SK-N-SH (cell line): ENCODE results near the gene C9orf72.

Source experiments
- CTCF ChIP-seq: fragments of 200-600 bp; sonication (generic); IDR thresholded peaks from 2 replicates; pipeline ENCODE4 v1.6.1; 2017; ENCODE audit warnings: antibody characterized with exemption, mild to moderate bottlenecking, moderate library complexity
- EP300 ChIP-seq, 2 experiments: IDR thresholded peaks; 2 replicates each; pipeline versions ENCODE4 v1.4.0 to v1.6.1; 2012; ENCODE audit warnings: borderline replicate concordance in 1 of 2, low read depth in 1 of 2, low read length in 1 of 2
- REST ChIP-seq: IDR thresholded peaks from 2 replicates; pipeline ENCODE4 v1.6.1; 2012; ENCODE audit warnings: mild to moderate bottlenecking, low read depth, low read length, moderate library complexity
- SMC3 ChIP-seq: IDR thresholded peaks from 2 replicates; pipeline ENCODE4 v1.6.1; 2012; ENCODE audit warnings: low read depth, low read length, improper control_type of control experiment
- TCF12 ChIP-seq: IDR thresholded peaks from 2 replicates; pipeline ENCODE4 v1.4.0; 2012
- USF1 ChIP-seq: IDR thresholded peaks from 2 replicates; pipeline ENCODE4 v1.4.0; 2012; ENCODE audit warnings: low read depth, borderline replicate concordance
- TF ChIP-seq, protein P1 (sequence below): IDR thresholded peaks from 2 replicates; pipeline ENCODE4; 2012

DNA sequence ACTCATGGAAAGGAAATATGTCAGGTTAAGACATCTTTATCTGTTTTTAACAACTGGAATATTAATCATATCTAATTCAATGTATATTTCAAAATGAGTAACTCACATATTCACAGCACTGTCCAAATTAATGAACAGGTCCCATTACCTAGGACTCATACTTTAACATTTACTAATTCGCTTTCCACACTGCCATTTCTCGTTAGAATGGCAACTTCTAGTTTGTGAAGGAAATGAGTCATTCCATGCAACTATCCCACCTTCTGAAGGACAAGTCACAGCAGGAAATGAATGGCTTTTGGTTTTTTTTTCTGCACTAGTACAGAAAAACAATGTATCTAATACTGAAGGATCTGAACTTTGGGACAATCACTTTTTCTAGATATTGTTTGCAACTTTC lies 73.8 kb downstream of the C9orf72 start:
- TF ChIP-seq, protein P1, sequence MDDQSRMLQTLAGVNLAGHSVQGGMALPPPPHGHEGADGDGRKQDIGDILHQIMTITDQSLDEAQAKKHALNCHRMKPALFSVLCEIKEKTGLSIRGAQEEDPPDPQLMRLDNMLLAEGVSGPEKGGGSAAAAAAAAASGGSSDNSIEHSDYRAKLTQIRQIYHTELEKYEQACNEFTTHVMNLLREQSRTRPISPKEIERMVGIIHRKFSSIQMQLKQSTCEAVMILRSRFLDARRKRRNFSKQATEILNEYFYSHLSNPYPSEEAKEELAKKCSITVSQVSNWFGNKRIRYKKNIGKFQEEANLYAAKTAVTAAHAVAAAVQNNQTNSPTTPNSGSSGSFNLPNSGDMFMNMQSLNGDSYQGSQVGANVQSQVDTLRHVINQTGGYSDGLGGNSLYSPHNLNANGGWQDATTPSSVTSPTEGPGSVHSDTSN, result peak; percentile 66
- TF ChIP-seq USF1, result no peak
- peak in 1 of 2 experiments; percentile 28; a peak in 1 of 4 replicates for TF ChIP-seq EP300 (IDR thresholded peaks at IDR 0.05; ENCODE audit: borderline replicate concordance in 1 of 2, low read depth in 1 of 2, low read length in 1 of 2)
- peak; percentile 66 for TF ChIP-seq TCF12
- no peak for TF ChIP-seq CTCF
- no peak for TF ChIP-seq REST
- no peak for TF ChIP-seq SMC3
